ENCODE data around the gene CLP1. TPM values are rescaled to one million over a fixed set of nuclear protein-coding genes. Genes with fewer than 3 reads are reported as not detected.

The CLP1 gene
- total RNA-seq, 1 donor = 19.0 TPM

DNA sequence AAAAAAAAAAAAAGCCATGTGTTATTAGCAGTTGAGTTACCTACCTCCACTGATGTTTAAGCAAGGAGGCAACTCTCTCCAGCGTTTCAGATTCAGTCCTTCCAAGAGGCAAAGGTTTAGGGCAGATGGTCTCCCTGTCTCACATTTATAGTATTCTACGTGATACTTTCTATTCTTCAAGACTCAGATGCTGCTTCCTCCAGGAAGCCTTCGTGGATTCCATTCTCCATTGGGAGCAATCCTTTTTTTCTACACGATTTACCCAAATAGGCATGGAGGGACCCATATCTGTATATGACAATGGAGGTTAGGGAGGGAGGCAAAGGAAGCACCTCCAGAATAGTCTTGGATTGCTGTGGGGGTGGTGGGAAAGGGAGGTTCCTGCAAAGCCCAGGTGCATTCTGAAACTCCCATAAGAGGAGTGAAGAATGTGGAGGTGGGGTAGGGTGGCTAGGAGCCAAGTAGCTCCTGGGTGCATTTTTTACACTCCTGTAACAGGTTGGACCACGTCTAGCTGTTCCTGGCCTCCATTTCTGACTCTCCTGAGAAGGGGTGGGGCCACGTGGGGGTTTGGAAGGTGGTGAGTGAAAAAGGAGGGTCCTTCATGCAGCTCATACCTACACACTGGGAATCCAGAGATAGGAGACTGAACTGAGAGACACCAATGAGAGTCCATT is 24.0 kb upstream of the CLP1 start:
- H3K4me3 ChIP-seq (ENCODE audit: low read depth, low read length) = no peak overlapping the region
- TF ChIP-seq, protein P1, sequence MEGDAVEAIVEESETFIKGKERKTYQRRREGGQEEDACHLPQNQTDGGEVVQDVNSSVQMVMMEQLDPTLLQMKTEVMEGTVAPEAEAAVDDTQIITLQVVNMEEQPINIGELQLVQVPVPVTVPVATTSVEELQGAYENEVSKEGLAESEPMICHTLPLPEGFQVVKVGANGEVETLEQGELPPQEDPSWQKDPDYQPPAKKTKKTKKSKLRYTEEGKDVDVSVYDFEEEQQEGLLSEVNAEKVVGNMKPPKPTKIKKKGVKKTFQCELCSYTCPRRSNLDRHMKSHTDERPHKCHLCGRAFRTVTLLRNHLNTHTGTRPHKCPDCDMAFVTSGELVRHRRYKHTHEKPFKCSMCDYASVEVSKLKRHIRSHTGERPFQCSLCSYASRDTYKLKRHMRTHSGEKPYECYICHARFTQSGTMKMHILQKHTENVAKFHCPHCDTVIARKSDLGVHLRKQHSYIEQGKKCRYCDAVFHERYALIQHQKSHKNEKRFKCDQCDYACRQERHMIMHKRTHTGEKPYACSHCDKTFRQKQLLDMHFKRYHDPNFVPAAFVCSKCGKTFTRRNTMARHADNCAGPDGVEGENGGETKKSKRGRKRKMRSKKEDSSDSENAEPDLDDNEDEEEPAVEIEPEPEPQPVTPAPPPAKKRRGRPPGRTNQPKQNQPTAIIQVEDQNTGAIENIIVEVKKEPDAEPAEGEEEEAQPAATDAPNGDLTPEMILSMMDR (IDR thresholded peaks at IDR 0.05; ENCODE audit: insufficient read depth, low read depth, low read length) = no peak
- DNase-seq (ENCODE audit: low read depth) = no peak

DNA sequence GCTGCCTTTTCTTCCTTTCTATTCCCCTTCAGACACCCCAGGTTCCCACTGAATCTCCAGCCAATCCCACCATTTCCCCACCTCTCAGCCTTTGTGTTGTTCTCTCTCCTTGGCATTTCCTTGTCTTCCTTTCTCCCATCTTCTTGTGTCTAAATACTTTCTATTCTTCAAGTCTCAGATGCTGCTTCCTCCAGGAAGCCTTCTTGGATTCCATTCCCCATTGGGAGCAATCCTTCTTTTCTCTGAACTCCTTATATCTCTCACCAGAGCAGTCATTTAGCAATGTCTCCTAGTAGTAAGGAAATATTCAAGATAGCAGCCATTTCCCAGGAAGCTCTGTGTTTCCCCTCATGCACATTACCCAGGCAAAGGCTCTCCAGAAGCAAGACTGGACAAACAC is 23.3 kb upstream of the CLP1 start:
- TF ChIP-seq, protein P1 (IDR thresholded peaks at IDR 0.05; ENCODE audit: insufficient read depth, low read depth, low read length) = no peak
- no peak for DNase-seq (ENCODE audit: low read depth)
- H3K4me3 ChIP-seq (ENCODE audit: low read depth, low read length) = no peak overlapping the region

- no peak for DNase-seq (ENCODE audit: low read depth)
- H3K4me3 ChIP-seq (ENCODE audit: low read depth, low read length) = no peak overlapping the region
- TF ChIP-seq, protein P1 (IDR thresholded peaks at IDR 0.05; ENCODE audit: insufficient read depth, low read depth, low read length) = no peak
These were observed 22.3 kb upstream of the CLP1 start for GRCh38 chr11:57635246-57635645.

DNA sequence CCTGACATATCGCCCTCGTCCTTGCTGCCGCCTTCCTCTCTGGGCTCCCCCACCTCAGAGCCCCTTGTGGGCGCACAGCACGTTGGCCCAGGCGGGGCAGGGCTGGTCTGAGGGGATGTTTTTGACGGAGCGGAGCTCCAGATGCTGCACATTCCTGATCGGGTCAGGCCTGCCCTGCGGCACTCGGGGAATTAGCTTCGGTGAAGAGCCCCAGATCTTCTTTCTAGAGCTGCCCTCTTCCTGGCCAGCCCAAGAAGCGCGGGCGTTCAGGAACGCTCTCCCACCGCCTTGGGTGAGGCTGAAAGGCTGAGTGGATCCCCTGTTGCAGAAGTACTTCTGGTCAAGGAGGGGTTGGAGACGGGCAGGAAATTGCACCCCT is 19.9 kb upstream of the CLP1 start:
- TF ChIP-seq, protein P1 (IDR thresholded peaks at IDR 0.05; ENCODE audit: insufficient read depth, low read depth, low read length) = no peak
- DNase-seq (ENCODE audit: low read depth) = peak; percentile 21
- H3K4me3 ChIP-seq (ENCODE audit: low read depth, low read length) = peak overlapping the region; percentile 99

DNA sequence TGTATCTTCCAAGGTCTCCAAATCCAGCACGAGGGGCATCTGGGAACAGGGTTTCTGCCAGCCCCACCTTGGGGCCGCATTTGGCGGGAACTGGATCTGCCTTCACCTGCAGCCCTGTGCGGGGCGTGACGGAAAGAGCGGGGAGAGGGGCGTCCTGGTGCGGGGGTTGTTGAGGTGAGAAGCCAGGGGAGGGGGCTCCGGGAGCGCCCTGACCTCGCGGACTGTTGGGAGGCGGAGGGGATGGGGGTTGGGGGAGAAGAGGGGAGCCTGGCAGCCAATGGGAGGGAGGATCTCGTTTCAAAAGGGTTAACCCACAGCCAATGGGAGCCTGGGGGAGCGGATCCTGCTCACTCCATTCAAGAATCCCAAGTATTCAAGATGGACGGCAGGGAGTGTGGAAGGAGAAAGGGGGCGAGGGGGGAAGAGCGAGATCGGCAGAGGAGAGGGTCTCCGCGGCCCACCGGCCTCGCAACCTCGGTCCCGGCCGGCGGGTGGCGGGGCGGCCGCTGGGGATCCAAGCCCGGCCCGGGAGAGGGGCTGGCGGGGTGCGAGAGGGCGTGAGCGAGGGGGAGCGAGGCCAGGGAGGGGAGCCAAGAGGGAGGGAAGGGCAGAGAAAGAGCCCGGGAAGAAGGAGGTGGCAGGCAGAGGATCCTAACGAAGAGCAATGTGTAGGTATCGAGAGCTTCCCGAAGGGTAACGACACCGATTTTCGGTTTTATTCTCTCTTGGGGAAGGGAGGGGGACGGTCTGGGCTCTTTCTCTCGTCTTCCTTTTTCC is 19.4 kb upstream of the CLP1 start:
- TF ChIP-seq, protein P1 (IDR thresholded peaks at IDR 0.05; ENCODE audit: insufficient read depth, low read depth, low read length) = no peak
- H3K4me3 ChIP-seq (ENCODE audit: low read depth, low read length) = peak overlapping the region; percentile 99
- peak; percentile 84 for DNase-seq (ENCODE audit: low read depth)

- peak overlapping the region; percentile 99 for H3K4me3 ChIP-seq (ENCODE audit: low read depth, low read length)
- DNase-seq (ENCODE audit: low read depth) = no peak
- TF ChIP-seq, protein P1 (IDR thresholded peaks at IDR 0.05; ENCODE audit: insufficient read depth, low read depth, low read length) = no peak
These were observed 18.7 kb upstream of the CLP1 start for GRCh38 chr11:57638811-57639320.

Measured in fibroblast of villous mesenchyme (primary cell).